GM19372 (cell line): Measurements from ENCODE around the gene DNTTIP2.
"Not testable (repeated sequence)": the region's sequence is repeated elsewhere in the genome, so short reads cannot be mapped to it uniquely, and the experiment has no call there.

Experiments used
- ATAC-seq: cut with Tn5 transposase; IDR thresholded peaks from one replicate; pipeline ENCODE4 v1.9.1; 2021; ENCODE audit warnings: mild to moderate bottlenecking, low read depth, moderate library complexity; ENCODE audit not compliant: unreplicated experiment

Gene DNTTIP2

GRCh38 chr1:93877529-93877928 lies 1.5 kb downstream of the DNTTIP2 start:
- no peak for ATAC-seq

- no peak for ATAC-seq
Measured at GRCh38 chr1:93876244-93876643, 2.8 kb downstream of the DNTTIP2 start.

DNA sequence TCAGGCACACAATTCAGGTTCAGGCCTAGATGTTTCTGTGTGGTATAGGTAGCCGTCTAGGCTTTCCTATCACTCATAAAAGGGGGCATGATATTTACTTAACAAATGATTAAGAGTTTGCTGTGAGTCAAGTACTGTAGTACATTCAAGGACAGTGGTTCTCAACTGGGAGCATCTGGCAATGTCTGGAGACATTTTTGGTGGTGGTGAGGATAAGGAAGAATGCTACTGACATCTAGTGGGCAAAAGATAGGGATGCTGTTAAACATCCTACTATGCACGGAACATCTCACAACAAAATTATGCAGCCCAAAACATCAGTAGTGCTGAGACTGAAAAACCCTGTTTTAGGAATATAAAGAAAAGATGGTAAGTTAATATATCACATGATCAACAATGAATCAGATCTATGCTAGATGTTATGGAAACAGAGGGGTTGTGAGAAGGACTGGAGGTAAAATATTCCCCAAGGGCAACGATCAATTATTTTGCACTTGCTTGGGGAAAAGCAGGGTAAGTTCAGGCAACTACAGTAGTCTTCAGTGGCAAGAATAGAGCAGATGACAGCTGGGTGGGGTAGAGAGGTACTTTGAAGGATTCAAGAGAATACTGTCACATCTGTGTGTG lies 4.9 kb downstream of the DNTTIP2 start:
- ATAC-seq: no peak

GRCh38 chr1:93871366-93871765 lies 7.6 kb downstream of the DNTTIP2 start:
- ATAC-seq: no peak

- no peak for ATAC-seq
Measured at GRCh38 chr1:93869653-93870052, 9.4 kb downstream of the DNTTIP2 start.

DNA sequence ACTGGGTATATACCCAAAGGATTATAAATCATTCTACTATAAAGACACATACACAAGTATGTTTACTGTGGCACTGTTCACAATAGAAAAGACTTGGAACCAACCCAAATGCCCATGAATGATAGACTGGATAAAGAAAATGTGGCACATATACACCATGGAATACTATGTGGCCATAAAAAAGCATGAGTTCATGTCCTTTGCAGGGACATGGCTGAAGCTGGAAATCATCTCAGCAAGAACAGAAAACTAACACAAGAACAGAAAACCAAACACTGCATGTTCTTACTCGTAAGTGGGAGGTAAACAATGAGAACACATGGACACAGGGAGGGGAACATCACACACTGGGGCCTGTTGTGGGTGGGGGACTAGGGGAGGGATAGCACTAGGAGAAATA lies 10.5 kb downstream of the DNTTIP2 start:
- ATAC-seq: not testable (repeated sequence)

GRCh38 chr1:93865253-93865652 lies 13.8 kb downstream of the DNTTIP2 start:
- no peak for ATAC-seq

GRCh38 chr1:93864175-93864574 lies 14.8 kb downstream of the DNTTIP2 start:
- no peak for ATAC-seq

DNA sequence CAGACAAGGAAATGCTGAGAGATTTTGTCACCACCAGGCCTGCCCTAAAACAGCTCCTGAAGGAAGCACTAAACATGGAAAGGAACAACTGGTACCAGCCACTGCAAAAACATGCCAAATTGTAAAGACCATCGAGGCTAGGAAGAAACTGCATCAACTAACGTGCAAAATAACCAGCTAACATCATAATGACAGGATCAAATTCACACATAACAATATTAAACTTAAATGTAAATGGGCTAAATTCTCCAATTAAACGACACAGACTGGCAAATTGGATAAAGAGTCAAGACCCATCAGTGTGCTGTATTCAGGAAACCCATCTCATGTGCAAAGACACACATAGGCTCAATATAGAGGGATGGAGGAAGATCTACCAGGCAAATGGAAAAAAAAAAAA lies 21.4 kb downstream of the DNTTIP2 start:
- not testable (repeated sequence) for ATAC-seq

GRCh38 chr1:93855983-93856382 lies 23.0 kb downstream of the DNTTIP2 start:
- ATAC-seq: not testable (repeated sequence)

DNA sequence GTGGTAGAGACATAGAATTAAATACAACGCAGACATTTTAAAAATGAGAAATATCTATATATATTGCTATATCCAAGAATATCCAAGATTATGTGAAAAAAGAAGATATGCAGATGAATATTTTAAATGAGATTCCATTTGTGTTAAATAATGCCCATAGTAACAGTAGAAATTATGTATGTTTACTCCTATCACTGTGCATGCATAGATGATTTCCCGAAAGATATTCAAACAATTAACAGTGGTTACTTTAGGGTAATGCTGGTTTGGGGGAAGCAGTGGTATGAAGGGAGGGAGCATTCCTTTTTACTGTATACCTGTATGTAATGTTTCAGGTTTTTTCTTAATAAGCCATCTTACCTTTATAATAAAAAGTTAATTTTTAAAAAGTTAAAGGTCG lies 25.1 kb downstream of the DNTTIP2 start:
- ATAC-seq: no peak

DNA sequence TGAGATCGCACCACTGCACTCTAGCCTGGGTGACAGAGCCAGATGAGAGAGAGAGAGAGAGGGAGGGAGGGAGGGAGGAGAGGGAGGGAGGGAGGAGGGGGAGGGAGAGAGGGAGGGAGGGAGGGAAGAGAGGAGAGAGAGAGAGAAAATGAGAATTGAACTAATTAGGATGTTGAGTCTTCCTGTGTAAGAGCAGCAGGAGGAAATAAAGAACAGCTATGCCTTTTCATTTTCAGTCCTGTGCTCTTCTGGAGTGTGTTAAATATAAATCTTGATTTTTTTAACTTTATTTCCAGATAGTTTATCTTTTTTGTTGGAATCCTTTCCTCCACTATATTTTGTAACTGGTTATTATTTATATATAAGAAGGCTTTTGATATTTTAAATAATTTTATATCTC lies 27.1 kb downstream of the DNTTIP2 start:
- ATAC-seq: no peak

DNA sequence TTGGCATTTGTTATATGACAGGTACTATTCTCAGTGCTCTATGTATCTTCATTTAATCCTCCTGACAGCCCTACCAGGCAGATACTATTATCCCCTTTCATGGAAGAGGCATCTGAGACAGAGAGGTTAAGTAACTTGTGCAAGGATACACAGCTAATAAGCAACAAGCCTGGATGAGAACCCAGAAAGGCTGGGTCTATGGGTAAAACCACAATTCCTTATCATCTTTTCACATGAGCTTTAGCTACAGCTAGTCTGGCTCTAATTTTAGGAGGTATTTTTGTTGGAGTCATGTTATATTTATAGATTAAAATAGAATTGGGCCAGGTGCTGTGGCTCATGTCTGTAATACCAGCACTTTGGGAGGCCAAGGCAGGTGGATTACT lies 27.7 kb downstream of the DNTTIP2 start:
- no peak for ATAC-seq

- not testable (repeated sequence) for ATAC-seq
Measured at GRCh38 chr1:93850687-93851326, 28.2 kb downstream of the DNTTIP2 start.

GRCh38 chr1:93848350-93848883 lies 30.6 kb downstream of the DNTTIP2 start:
- ATAC-seq: no peak

GRCh38 chr1:93847811-93848288 lies 31.2 kb downstream of the DNTTIP2 start:
- ATAC-seq: peak; percentile 19

DNA sequence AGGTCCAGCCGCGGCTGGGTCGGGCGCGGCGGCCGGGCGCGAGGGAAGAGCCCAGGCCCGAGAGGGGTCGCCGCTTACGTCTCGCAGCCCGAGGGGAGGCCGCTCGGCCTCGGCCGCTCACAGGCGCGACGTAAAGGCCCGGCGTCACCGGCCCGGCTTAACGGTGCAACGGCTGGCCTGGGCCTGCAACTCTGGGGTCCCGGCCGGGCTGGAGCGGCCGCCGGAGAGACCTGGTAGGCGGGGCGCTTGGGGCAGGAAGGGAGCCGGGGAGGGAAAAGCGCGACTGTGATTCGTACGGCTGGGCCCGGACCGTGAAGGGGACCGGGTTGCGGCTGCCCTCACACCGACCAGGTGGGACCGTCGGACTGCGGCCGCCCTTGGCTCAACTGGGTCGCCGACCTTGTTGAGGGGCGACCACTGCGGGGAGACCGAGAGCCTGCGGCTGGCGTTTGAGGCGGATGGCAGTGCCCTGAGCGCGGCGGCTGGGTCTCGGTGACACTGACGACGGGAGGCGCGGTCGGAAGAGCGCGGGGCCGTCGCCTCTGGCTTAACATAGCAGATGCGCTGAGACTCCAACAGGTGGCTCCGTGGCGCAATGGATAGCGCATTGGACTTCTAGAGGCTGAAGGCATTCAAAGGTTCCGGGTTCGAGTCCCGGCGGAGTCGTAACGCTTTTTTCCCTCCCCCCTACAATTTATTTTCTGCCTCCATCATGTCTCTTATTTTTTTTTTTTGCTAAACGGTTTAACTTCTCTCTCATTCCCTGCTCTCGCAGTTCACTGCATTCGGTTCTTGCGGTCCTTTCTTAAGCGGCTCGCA lies 31.8 kb downstream of the DNTTIP2 start:
- ATAC-seq: peak; percentile 62

DNA sequence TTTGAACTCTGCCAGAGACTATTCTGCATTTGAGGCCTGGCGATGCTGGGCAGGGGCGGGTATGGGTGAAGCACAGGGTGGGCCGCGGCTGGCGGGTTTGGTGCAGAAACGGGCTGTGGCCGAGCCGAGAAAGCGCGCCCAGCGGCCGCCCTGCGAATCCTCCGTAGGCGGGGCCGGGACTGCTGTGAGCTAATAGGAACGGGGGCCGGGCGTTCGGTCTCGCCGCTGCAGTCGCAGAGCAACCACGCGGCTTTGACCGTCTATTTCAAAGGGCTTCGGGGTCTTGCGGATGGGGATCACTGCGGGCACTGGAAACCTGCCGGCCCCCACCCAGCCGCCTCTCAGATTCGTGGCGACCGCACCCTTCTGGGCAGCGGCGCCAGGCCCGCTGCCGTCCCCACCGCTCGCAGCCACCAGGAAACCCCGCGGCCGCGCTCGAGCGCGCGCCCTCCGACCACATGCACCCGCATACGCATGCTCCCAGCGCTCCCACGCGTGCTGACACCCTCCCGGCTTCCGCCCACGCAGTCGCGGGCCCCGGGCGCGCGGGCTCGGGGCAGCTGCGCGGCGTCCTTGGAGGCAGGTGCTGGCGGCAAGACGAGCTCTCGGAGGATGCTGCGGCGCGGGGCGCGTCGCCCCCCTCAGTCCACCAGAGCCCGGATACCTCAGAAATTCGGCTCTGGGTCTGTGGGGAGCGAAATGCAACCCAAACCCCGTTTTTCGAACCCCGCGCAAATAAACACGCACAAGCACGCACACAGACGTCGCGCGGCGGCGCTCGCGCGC lies 32.6 kb downstream of the DNTTIP2 start:
- peak; percentile 51 for ATAC-seq

DNA sequence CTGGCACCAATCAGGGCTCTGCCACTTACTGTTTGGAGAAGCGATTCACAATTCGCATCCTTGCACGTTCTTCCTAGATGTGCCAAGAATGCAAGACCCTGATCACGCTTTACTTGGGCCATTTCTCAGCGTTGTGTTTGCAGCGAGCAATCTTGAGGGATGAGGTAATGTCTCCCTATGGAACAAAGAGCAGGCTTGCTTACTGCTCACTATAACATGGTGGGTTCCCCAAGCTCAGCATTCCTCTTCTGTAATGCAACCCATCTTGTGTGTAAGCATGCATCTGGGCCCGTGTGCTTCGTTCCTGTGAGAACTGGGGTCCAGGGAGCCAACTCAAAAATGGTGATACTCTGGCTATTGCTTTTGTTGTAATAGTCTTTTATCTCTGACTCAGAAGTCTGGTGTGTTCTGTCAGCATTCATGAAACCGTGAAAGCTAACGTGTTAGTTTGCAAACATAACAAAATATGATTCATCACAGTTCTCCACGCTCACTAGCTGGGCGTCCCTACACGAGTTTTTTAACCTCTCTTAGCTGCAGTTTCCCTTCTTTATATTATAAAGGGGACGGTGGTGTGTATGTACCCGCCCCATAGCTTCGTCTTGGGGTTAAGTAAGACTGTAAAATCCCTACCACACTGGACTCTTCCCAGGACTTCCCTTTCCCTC lies 33.3 kb downstream of the DNTTIP2 start:
- ATAC-seq: peak; percentile 2
